Suprapubic skin (tissue), 4 donors: ENCODE results near the gene HSPB6. TPM values are rescaled to one million over a fixed set of nuclear protein-coding genes. Genes with fewer than 3 reads are reported as not detected.
A peak's percentile ranks its signal among the peaks of the same experiment; 100 is the strongest.

Experiments
- DNase-seq, 2 donors: peaks; one replicate each; pipeline ENCODE4 v3.0.0-alpha.2; 2019; ENCODE audit warnings: low spot score in 2 of 2
- H3K27ac ChIP-seq: fragments of 200-600 bp; sonication (generic); one replicate; pipeline ENCODE4 v1.5.1; 2019
- H3K27me3 ChIP-seq: fragments of 200-600 bp; sonication (generic); one replicate; pipeline ENCODE4 v1.5.1; 2019
- H3K36me3 ChIP-seq: fragments of 200-600 bp; sonication (generic); one replicate; pipeline ENCODE4 v1.5.1; 2019
- H3K4me1 ChIP-seq: fragments of 200-600 bp; sonication (generic); one replicate; pipeline ENCODE4 v1.5.1; 2019
- H3K4me3 ChIP-seq: fragments of 200-600 bp; sonication (generic); one replicate; pipeline ENCODE4 v1.5.1; 2019; ENCODE audit warnings: mild to moderate bottlenecking
- H3K9me3 ChIP-seq: fragments of 200-600 bp; sonication (generic); one replicate; pipeline ENCODE4 v1.5.1; 2019
- CTCF ChIP-seq, 2 donors: fragments of 200-600 bp in 1 of 2; fragments of 450-650 bp in 1 of 2; sonication (generic) in 1 of 2; IDR thresholded peaks; one replicate each; pipeline ENCODE4 v1.5.1; 2016 to 2019; ENCODE audit warnings: antibody characterized with exemption in 2 of 2, mild to moderate bottlenecking in 1 of 2, moderate library complexity in 1 of 2
- EP300 ChIP-seq: sonication (generic); formaldehyde crosslinking; IDR thresholded peaks from one replicate; pipeline ENCODE4 v1.6.1; 2017; ENCODE audit warnings: antibody characterized with exemption
- POLR2A ChIP-seq, 2 donors: fragments of 450-650 bp; IDR thresholded peaks; one replicate each; pipeline ENCODE4 v1.6.1; 2017; ENCODE audit warnings: antibody characterized with exemption in 2 of 2, mild to moderate bottlenecking in 2 of 2, moderate library complexity in 2 of 2
- POLR2AphosphoS5 ChIP-seq, 3 donors: sonication (generic); formaldehyde crosslinking; IDR thresholded peaks; one replicate each; pipeline ENCODE4 v1.6.1; 2017; ENCODE audit warnings: antibody characterized with exemption in 3 of 3
- WGBS: methylation state at CpG from one replicate; pipeline ENCODE4 v1.1.5; 2018; 5-methylcytosine and 5-hydroxymethylcytosine counted together
- total RNA-seq, 4 donors: library from RNA; depleted of rRNA; stranded (reverse); fragments of >200 nt; gene quantifications; one replicate each; pipeline ENCODE4 v1.1.0, GENCODE V29; 2016

HSPB6 gene
- 10 to 100 TPM in 1 of 4 donors, 1 to 10 TPM in 3; 4.1 to 13.4 (median 5.5) TPM for total RNA-seq

GRCh38 chr19:35756377-35757230, at the start of gene HSPB6:
HSPB6 (minus strand) TSS chr19:35757029; CDS start chr19:35757008, 21 bp downstream.
- TF ChIP-seq POLR2AphosphoS5 (IDR thresholded peaks at IDR 0.05), result no peak
- TF ChIP-seq POLR2A (IDR thresholded peaks at IDR 0.05), result peak in 1 of 2 donors; percentile 62
- no peak for TF ChIP-seq EP300
- no peak for TF ChIP-seq CTCF (IDR thresholded peaks at IDR 0.05)
- Histone ChIP-seq H3K27me3 (no peaks in the 10 kb centered on the region), H3K9me3 (no peaks in the 10 kb centered on the region), H3K36me3 (peaks cover 26% of the 10 kb centered on the region), H3K27ac (peak within 1 kb of the TSS; percentile 98), H3K4me1 (peaks cover 50% of the 10 kb centered on the region), H3K4me3 (peak within 1 kb of the TSS; percentile 94)
- WGBS, result 14% methylated on average over 18 of the region's 52 CpGs
- DNase-seq, result peak in 1 of 2 donors; percentile 81

- TF ChIP-seq EP300 (no peak), POLR2AphosphoS5 (IDR thresholded peaks at IDR 0.05) (no peak), POLR2A (IDR thresholded peaks at IDR 0.05) (no peak), CTCF (IDR thresholded peaks at IDR 0.05) (no peak)
- Histone ChIP-seq H3K9me3 (no peaks in the 10 kb centered on the region), H3K27me3 (peaks cover 22% of the 10 kb centered on the region), H3K4me1 (no peaks in the 10 kb centered on the region), H3K36me3 (no peaks in the 10 kb centered on the region), H3K27ac (no peak overlapping the region), H3K4me3 (no peak overlapping the region)
- 95% methylated on average over 17 of the region's 18 CpGs for WGBS
- DNase-seq, result no peak
Observed at GRCh38 chr19:35806597-35806996, 49.8 kb upstream of the HSPB6 start.

GRCh38 chr19:35805526-35806102, 48.8 kb upstream of the HSPB6 start:
- no peak for DNase-seq
- no peaks in the 10 kb centered on the region for H3K4me1 ChIP-seq
- no peak for TF ChIP-seq POLR2AphosphoS5 (IDR thresholded peaks at IDR 0.05)
- TF ChIP-seq CTCF (IDR thresholded peaks at IDR 0.05), result no peak
- no peak for TF ChIP-seq POLR2A (IDR thresholded peaks at IDR 0.05)
- no peak for TF ChIP-seq EP300
- 64% methylated on average over 5 of the region's 5 CpGs for WGBS
- H3K4me3 ChIP-seq, result no peak overlapping the region
- no peaks in the 10 kb centered on the region for H3K36me3 ChIP-seq
- H3K27me3 ChIP-seq, result peaks cover 21% of the 10 kb centered on the region
- no peak overlapping the region for H3K27ac ChIP-seq
- no peaks in the 10 kb centered on the region for H3K9me3 ChIP-seq

GRCh38 chr19:35801828-35802227, 45.0 kb upstream of the HSPB6 start:
- Histone ChIP-seq H3K9me3 (no peaks in the 10 kb centered on the region), H3K4me1 (no peaks in the 10 kb centered on the region), H3K36me3 (no peaks in the 10 kb centered on the region), H3K4me3 (no peak overlapping the region), H3K27me3 (peaks cover 27% of the 10 kb centered on the region), H3K27ac (no peak overlapping the region)
- TF ChIP-seq EP300 (no peak), CTCF (IDR thresholded peaks at IDR 0.05) (no peak), POLR2AphosphoS5 (IDR thresholded peaks at IDR 0.05) (no peak), POLR2A (IDR thresholded peaks at IDR 0.05) (no peak)
- DNase-seq, result no peak
- 53% methylated on average over 3 of the region's 3 CpGs for WGBS

GRCh38 chr19:35797663-35798062, 40.8 kb upstream of the HSPB6 start:
- H3K36me3 ChIP-seq, result no peaks in the 10 kb centered on the region
- peaks cover 5% of the 10 kb centered on the region for H3K4me1 ChIP-seq
- peaks cover 38% of the 10 kb centered on the region for H3K27me3 ChIP-seq
- peak overlapping the region; percentile 16 for H3K4me3 ChIP-seq
- no peaks in the 10 kb centered on the region for H3K9me3 ChIP-seq
- no peak overlapping the region for H3K27ac ChIP-seq
- TF ChIP-seq POLR2AphosphoS5 (IDR thresholded peaks at IDR 0.05), result no peak
- TF ChIP-seq CTCF (IDR thresholded peaks at IDR 0.05), result no peak
- no peak for TF ChIP-seq POLR2A (IDR thresholded peaks at IDR 0.05)
- TF ChIP-seq EP300, result no peak
- DNase-seq, result peak in 1 of 2 donors; percentile 76
- WGBS, result 6% methylated on average over 12 of the region's 15 CpGs
